Measurements from ENCODE around the gene PLD5. TPM values are rescaled to one million over a fixed set of nuclear protein-coding genes. Genes with fewer than 3 reads are reported as not detected.

The PLD5 gene
- total RNA-seq: not detected

- ATAC-seq: no peak
- peak within 1 kb of the TSS; percentile 11 for H3K4me3 Mint-ChIP-seq
Observed at GRCh38 chr1:242524571-242525359, at the start of gene PLD5. Gene PLD5 (minus strand): TSS chr1:242524697.

GRCh38 chr1:242569867-242570266 lies 45.4 kb upstream of the PLD5 start:
- Mint-ChIP-seq H3K36me3 (no peaks in the 10 kb centered on the region), H3K27me3 (no peaks in the 10 kb centered on the region), H3K4me3 (no peak overlapping the region), H3K4me1 (no peaks in the 10 kb centered on the region), H3K9me3 (ENCODE audit: low read depth) (no peaks in the 10 kb centered on the region), H3K27ac (no peak overlapping the region)
- ATAC-seq (no peak), DNase-seq (no peak)
- CTCF ChIA-PET: no interaction called here

More at GRCh38 chr1:242524571-242525359, at the start of gene PLD5:
- CTCF ChIA-PET: no interaction called here
- no peaks in the 10 kb centered on the region for H3K9me3 Mint-ChIP-seq (ENCODE audit: low read depth)
- H3K36me3 Mint-ChIP-seq: no peaks in the 10 kb centered on the region
- no peak within 1 kb of the TSS for H3K27ac Mint-ChIP-seq
- no peak for DNase-seq
- peaks cover 14% of the 10 kb centered on the region for H3K4me1 Mint-ChIP-seq
- H3K27me3 Mint-ChIP-seq: peaks cover 52% of the 10 kb centered on the region

GRCh38 chr1:242568666-242569065 lies 44.2 kb upstream of the PLD5 start:
- Mint-ChIP-seq H3K27me3 (no peaks in the 10 kb centered on the region), H3K4me3 (no peak overlapping the region)

DNA sequence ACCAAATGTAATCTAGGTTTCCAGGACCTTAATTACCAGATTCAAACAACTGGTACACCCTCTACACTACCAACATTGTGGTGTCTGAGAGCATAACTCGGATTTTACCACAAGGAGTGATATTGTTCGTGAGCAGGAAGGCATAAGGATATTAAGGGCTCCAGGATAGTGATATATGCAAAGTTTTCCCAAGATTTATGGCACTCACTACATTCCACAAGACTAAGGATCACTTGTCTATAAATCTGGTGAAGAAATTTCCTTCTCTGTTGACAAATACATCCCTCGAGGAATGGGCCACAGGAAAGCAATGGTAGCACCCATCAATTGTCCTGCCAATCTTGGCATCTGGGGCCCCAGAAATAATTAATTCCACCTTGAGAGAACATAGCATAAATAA lies 43.1 kb upstream of the PLD5 start:
- ATAC-seq (no peak), DNase-seq (no peak)
- CTCF ChIA-PET: no interaction called here
- H3K27me3 Mint-ChIP-seq: no peaks in the 10 kb centered on the region
- no peaks in the 10 kb centered on the region for H3K4me1 Mint-ChIP-seq
- H3K27ac Mint-ChIP-seq: no peak overlapping the region
- no peaks in the 10 kb centered on the region for H3K36me3 Mint-ChIP-seq
- no peak overlapping the region for H3K4me3 Mint-ChIP-seq
- H3K9me3 Mint-ChIP-seq (ENCODE audit: low read depth): peaks cover 3% of the 10 kb centered on the region

More at GRCh38 chr1:242568666-242569065, 44.2 kb upstream of the PLD5 start:
- ATAC-seq (no peak), DNase-seq (no peak)
- H3K4me1 Mint-ChIP-seq: no peaks in the 10 kb centered on the region
- CTCF ChIA-PET: no interaction called here
- H3K27ac Mint-ChIP-seq: no peak overlapping the region
- H3K9me3 Mint-ChIP-seq (ENCODE audit: low read depth): no peaks in the 10 kb centered on the region
- no peaks in the 10 kb centered on the region for H3K36me3 Mint-ChIP-seq

- no peak overlapping the region for H3K27ac Mint-ChIP-seq
- no peaks in the 10 kb centered on the region for H3K4me1 Mint-ChIP-seq
- CTCF ChIA-PET: no interaction called here
- no peaks in the 10 kb centered on the region for H3K9me3 Mint-ChIP-seq (ENCODE audit: low read depth)
- ATAC-seq (no peak), DNase-seq (no peak)
- H3K4me3 Mint-ChIP-seq: no peak overlapping the region
- H3K36me3 Mint-ChIP-seq: no peaks in the 10 kb centered on the region
- H3K27me3 Mint-ChIP-seq: no peaks in the 10 kb centered on the region
Observed at GRCh38 chr1:242556759-242557158, 32.3 kb upstream of the PLD5 start.

- no peak overlapping the region for H3K27ac Mint-ChIP-seq
- no peak for ATAC-seq
- no peaks in the 10 kb centered on the region for H3K27me3 Mint-ChIP-seq
- H3K36me3 Mint-ChIP-seq: no peaks in the 10 kb centered on the region
- no peak for DNase-seq
- no peaks in the 10 kb centered on the region for H3K4me1 Mint-ChIP-seq
- H3K4me3 Mint-ChIP-seq: no peak overlapping the region
- CTCF ChIA-PET: no interaction called here
- no peaks in the 10 kb centered on the region for H3K9me3 Mint-ChIP-seq (ENCODE audit: low read depth)
Observed at GRCh38 chr1:242556276-242556675, 31.8 kb upstream of the PLD5 start.

DNA sequence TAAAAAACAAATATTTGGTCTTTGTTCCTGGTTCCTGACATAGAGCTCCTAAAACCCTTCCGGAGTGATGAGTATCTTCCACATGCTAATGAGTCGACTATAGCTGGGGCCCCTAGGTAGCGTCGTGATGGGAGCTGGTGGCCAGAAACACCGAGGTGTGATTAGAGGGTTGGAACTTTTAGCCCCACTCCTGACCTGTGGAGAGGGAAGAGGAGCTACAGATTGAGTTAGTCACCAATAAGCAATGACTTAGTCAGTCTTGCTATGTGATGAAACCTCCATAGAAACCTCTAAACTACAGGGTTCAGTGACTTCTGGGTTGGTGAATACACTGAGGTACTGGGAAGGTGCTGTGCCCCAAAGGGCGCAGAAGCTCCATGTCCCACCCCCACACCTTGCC lies 30.1 kb upstream of the PLD5 start:
- Mint-ChIP-seq H3K4me3 (no peak overlapping the region), H3K27me3 (no peaks in the 10 kb centered on the region), H3K36me3 (no peaks in the 10 kb centered on the region), H3K27ac (no peak overlapping the region), H3K9me3 (ENCODE audit: low read depth) (no peaks in the 10 kb centered on the region), H3K4me1 (no peaks in the 10 kb centered on the region)
- DNase-seq: no peak
- CTCF ChIA-PET: no interaction called here
- no peak for ATAC-seq

DNA sequence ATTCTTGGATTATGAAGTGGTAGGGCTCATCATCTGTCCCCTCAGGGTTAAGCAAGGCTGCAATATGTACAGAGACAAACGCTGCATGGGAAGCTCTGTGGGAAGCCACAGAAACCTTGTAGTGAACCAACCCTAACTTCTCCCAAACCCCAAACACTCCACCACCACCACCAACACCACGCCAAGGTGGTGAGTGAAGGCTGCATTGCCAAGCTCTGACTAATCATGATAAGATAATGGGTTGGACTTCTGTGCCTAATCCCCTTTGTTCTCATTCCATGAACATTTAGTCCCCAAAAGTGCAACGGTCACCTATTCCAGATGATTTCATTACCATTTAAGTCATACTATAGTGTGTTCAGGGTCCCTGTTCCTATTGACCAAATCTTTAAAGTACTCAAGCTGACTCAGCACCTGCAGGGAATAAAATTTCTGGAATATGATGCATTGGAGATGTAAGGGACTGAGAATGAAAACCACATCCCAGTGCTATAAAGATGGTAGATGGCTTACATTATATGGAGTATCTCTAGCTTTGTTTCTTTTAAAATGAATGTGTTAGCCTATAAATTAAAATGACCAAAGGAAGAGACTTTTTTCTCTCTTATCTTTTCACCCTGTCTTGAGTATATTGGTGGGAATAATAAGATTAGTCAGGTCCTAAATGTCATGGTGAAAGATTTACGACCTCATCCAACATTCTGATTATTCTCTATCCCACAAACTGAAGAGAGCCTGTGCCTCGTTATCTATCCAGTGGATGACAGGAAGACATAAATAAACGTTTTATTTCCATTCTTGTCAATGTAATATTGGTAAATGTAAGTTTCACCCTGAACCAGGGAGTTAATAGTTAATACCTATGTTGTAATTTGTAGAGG lies 22.6 kb upstream of the PLD5 start:
- CTCF ChIA-PET: no interaction called here
- Mint-ChIP-seq H3K4me3 (no peak overlapping the region), H3K27me3 (no peaks in the 10 kb centered on the region), H3K36me3 (no peaks in the 10 kb centered on the region), H3K27ac (no peak overlapping the region), H3K9me3 (ENCODE audit: low read depth) (no peaks in the 10 kb centered on the region), H3K4me1 (no peaks in the 10 kb centered on the region)
- DNase-seq: no peak
- ATAC-seq: no peak

GRCh38 chr1:242546441-242546840 lies 21.9 kb upstream of the PLD5 start:
- no peak overlapping the region for H3K4me3 Mint-ChIP-seq
- no peak for DNase-seq
- no peak for ATAC-seq
- H3K27ac Mint-ChIP-seq: no peak overlapping the region
- no peaks in the 10 kb centered on the region for H3K27me3 Mint-ChIP-seq
- CTCF ChIA-PET: no interaction called here
- no peaks in the 10 kb centered on the region for H3K9me3 Mint-ChIP-seq (ENCODE audit: low read depth)
- H3K4me1 Mint-ChIP-seq: no peaks in the 10 kb centered on the region
- no peaks in the 10 kb centered on the region for H3K36me3 Mint-ChIP-seq

GRCh38 chr1:242544071-242544470 lies 19.6 kb upstream of the PLD5 start:
- no peaks in the 10 kb centered on the region for H3K9me3 Mint-ChIP-seq (ENCODE audit: low read depth)
- ATAC-seq (no peak), DNase-seq (no peak)
- H3K4me1 Mint-ChIP-seq: no peaks in the 10 kb centered on the region
- CTCF ChIA-PET: no interaction called here
- no peaks in the 10 kb centered on the region for H3K27me3 Mint-ChIP-seq
- H3K4me3 Mint-ChIP-seq: no peak overlapping the region
- H3K27ac Mint-ChIP-seq: no peak overlapping the region
- no peaks in the 10 kb centered on the region for H3K36me3 Mint-ChIP-seq

DNA sequence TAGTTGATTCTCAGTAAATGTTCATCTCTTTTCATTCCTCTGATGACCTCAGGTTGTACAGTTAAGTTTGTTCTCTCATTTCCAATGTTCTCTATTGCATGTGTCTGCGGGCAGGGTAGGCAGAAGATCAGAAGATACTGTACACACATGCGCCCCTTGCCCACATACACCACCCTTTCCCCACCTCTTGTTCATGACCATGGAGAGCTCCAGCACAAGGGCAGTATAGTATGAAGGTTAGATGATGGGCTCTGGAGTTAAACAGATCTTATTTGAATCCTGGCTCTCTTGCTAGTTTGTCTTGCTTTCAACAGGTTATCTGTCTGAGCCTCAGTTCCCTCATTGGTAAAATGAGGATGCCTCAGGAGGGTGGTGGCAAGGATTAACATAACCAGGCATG lies 17.8 kb upstream of the PLD5 start:
- Mint-ChIP-seq H3K27me3 (no peaks in the 10 kb centered on the region), H3K4me3 (no peak overlapping the region), H3K4me1 (no peaks in the 10 kb centered on the region), H3K36me3 (no peaks in the 10 kb centered on the region), H3K27ac (no peak overlapping the region), H3K9me3 (ENCODE audit: low read depth) (no peaks in the 10 kb centered on the region)
- DNase-seq (no peak), ATAC-seq (no peak)
- CTCF ChIA-PET: no interaction called here

DNA sequence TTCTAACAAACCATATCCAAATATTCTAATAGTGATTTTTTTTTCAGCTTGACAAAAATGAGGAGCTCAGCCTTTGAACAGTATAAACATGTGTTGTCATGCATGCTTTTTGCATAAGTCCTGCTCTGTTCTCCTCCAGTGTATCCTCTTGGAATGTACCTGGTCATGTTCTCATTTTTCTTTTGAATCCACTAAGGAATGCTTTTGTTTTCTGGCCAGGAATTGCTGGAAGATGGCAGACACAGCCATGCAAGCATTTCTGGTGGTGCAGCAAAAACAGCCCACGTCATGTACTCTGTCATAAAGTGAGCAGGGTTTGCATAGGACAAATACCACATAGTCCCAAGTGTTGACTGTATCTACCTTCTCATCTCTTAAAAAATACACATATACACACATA lies 11.5 kb upstream of the PLD5 start:
- ATAC-seq (no peak), DNase-seq (no peak)
- H3K4me3 Mint-ChIP-seq: no peak overlapping the region
- CTCF ChIA-PET: no interaction called here
- H3K9me3 Mint-ChIP-seq (ENCODE audit: low read depth): no peaks in the 10 kb centered on the region
- H3K4me1 Mint-ChIP-seq: no peaks in the 10 kb centered on the region
- no peaks in the 10 kb centered on the region for H3K27me3 Mint-ChIP-seq
- no peak overlapping the region for H3K27ac Mint-ChIP-seq
- H3K36me3 Mint-ChIP-seq: no peaks in the 10 kb centered on the region

GRCh38 chr1:242534753-242535152 lies 10.3 kb upstream of the PLD5 start:
- Mint-ChIP-seq H3K27ac (no peak overlapping the region), H3K4me3 (no peak overlapping the region), H3K9me3 (ENCODE audit: low read depth) (no peaks in the 10 kb centered on the region), H3K4me1 (no peaks in the 10 kb centered on the region), H3K36me3 (no peaks in the 10 kb centered on the region), H3K27me3 (no peaks in the 10 kb centered on the region)
- CTCF ChIA-PET: no interaction called here
- no peak for ATAC-seq
- no peak for DNase-seq

DNA sequence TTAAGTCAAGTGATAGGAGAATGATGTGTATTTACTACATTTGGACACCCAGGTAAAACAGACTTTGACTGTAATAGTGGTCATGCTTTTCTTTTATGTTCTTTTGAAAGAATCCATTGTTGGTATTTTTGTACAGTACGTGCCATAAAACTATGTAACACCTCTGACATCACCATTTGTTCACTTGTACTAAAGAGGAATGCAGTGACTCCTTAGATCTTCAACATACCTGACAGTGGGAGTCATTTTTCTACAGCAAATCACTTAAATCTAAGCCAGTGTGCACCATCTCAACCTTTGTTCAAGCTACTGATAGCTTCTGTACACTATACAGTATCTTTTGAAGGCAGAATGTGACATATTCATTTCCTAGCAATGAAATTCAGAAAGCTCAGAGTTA lies 6.3 kb upstream of the PLD5 start:
- H3K4me3 Mint-ChIP-seq: no peak overlapping the region
- DNase-seq (no peak), ATAC-seq (no peak)
- H3K27me3 Mint-ChIP-seq: peaks cover 9% of the 10 kb centered on the region
- CTCF ChIA-PET: no interaction called here
- no peaks in the 10 kb centered on the region for H3K9me3 Mint-ChIP-seq (ENCODE audit: low read depth)
- H3K36me3 Mint-ChIP-seq: no peaks in the 10 kb centered on the region
- H3K27ac Mint-ChIP-seq: no peak overlapping the region
- H3K4me1 Mint-ChIP-seq: no peaks in the 10 kb centered on the region
